ENCODE measurements around the gene OR11A1.

OR11A1 gene, protein sequence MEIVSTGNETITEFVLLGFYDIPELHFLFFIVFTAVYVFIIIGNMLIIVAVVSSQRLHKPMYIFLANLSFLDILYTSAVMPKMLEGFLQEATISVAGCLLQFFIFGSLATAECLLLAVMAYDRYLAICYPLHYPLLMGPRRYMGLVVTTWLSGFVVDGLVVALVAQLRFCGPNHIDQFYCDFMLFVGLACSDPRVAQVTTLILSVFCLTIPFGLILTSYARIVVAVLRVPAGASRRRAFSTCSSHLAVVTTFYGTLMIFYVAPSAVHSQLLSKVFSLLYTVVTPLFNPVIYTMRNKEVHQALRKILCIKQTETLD

DNA sequence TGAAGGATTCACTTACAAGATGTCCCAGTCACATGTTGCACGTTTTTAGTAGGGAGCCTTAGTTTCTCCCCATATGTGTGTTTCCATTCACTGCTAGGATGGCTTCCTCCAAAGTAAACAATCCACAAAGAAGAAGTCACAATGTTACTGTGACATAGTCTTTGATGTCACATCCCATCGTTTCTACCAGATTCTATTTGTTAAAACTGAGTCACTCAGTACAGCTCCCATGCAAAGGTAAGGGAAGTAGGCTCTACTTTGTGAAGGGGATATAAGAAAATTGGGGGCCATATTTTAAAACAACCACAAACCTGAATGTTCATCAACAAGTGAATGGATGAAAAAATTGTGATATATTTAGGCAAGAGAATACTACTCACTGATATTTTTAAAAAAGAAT is at the start of gene OR11A1, which contains the start of gene OR2H1:
TSS of gene OR11A1 (minus strand) at position 101 of the 400 bp plus-strand sequence. CDS start 29,430 bp downstream, outside the sequence.
TSS of gene OR2H1 (plus strand) at position 185 of the 400 bp plus-strand sequence. CDS start 4,615 bp downstream, outside the sequence.
- Histone ChIP-seq H3K4me1 (ENCODE audit: control insufficient read depth, insufficient read depth, low read length) (no peaks in the 10 kb centered on the region), H3K27ac (ENCODE audit: low read depth, low read length) (no peak within 1 kb of the TSS), H3K27me3 (ENCODE audit: control insufficient read depth, insufficient read depth, low read length) (no peaks in the 10 kb centered on the region), H3K4me3 (ENCODE audit: low read depth, low read length) (no peak within 1 kb of the TSS), H3K9ac (ENCODE audit: low read length) (no peak within 1 kb of the TSS), H3K9me3 (ENCODE audit: control insufficient read depth, insufficient read depth, low read depth, low read length) (no peaks in the 10 kb centered on the region), H3K36me3 (ENCODE audit: control insufficient read depth, insufficient read depth, low read length) (no peaks in the 10 kb centered on the region)

- Histone ChIP-seq H3K4me3 (ENCODE audit: low read depth, low read length) (no peak overlapping the region), H3K27ac (ENCODE audit: low read depth, low read length) (no peak overlapping the region), H3K27me3 (ENCODE audit: control insufficient read depth, insufficient read depth, low read length) (no peaks in the 10 kb centered on the region), H3K36me3 (ENCODE audit: control insufficient read depth, insufficient read depth, low read length) (no peaks in the 10 kb centered on the region), H3K4me1 (ENCODE audit: control insufficient read depth, insufficient read depth, low read length) (peaks cover 3% of the 10 kb centered on the region; the same call in 1 of the 2 replicates), H3K9ac (ENCODE audit: low read length) (no peak overlapping the region), H3K9me3 (ENCODE audit: control insufficient read depth, insufficient read depth, low read depth, low read length) (no peaks in the 10 kb centered on the region)
Observed at GRCh38 chr6:29506446-29507067, 49.7 kb upstream of the OR11A1 start.

DNA sequence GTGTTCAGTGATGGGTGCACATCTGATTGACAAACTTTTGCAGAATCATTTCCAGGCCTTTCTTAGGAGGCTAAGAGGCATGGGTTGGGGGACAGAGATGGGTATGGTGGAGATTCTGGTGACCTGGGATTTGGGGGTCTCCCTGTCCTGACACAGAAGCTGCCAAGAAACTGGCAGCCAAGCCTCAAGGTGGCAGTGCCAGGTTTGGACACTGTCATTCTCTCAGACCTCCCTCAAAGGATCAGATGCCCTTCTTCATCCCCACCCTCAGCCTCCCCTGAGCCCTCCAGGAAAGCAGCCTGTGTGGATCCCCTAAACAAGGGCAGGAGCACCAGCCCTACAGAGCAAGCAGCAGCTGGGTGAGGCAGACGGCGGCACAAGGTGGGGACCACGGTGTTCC is 48.9 kb upstream of the OR11A1 start:
- Histone ChIP-seq H3K36me3 (ENCODE audit: control insufficient read depth, insufficient read depth, low read length) (no peaks in the 10 kb centered on the region), H3K9me3 (ENCODE audit: control insufficient read depth, insufficient read depth, low read depth, low read length) (no peaks in the 10 kb centered on the region), H3K9ac (ENCODE audit: low read length) (no peak overlapping the region), H3K27me3 (ENCODE audit: control insufficient read depth, insufficient read depth, low read length) (no peaks in the 10 kb centered on the region), H3K27ac (ENCODE audit: low read depth, low read length) (no peak overlapping the region), H3K4me1 (ENCODE audit: control insufficient read depth, insufficient read depth, low read length) (peaks cover 3% of the 10 kb centered on the region; the same call in 1 of the 2 replicates), H3K4me3 (ENCODE audit: low read depth, low read length) (no peak overlapping the region)

DNA sequence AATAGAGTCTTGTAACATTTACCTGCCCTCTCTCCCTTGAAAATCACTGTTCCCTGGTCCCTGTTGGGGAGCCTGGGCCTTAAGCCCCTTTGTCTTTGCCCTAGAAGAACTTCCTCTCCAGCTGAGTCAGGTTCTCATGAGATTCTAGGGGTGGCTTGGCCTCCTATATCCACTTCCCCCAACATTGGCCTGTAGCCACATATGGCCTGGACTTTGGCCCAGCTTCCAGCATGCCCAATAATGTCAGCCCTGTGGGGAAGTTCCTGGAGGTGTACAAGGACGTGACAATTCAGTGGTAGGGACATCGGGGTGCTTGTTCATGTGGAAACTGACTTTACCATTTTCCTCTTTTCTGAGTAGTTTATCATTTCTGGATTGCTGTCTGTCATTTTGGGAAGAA is 48.1 kb upstream of the OR11A1 start:
- Histone ChIP-seq H3K27me3 (ENCODE audit: control insufficient read depth, insufficient read depth, low read length) (no peaks in the 10 kb centered on the region), H3K9me3 (ENCODE audit: control insufficient read depth, insufficient read depth, low read depth, low read length) (no peaks in the 10 kb centered on the region), H3K4me1 (ENCODE audit: control insufficient read depth, insufficient read depth, low read length) (no peaks in the 10 kb centered on the region), H3K36me3 (ENCODE audit: control insufficient read depth, insufficient read depth, low read length) (no peaks in the 10 kb centered on the region), H3K9ac (ENCODE audit: low read length) (no peak overlapping the region), H3K4me3 (ENCODE audit: low read depth, low read length) (no peak overlapping the region), H3K27ac (ENCODE audit: low read depth, low read length) (no peak overlapping the region)

DNA sequence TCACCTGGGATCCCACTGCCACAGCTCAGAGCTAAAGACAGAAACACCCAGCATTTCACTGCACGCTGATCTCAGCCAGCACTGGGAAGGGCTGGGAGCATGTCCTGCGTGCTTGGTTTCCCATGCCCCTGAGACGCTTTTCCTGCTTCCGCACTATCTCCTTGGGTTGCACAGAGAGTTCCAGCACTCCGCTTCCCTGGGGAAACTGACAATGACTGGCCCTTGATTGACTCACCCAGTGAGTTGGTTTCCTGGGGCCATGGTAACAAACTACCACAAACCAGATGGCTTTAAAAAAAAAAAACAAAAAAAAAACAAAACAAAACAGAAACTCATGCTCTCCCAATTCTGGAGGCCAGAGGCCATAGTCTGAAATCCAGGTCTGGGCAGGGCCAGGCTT is 45.7 kb upstream of the OR11A1 start:
- H3K9ac ChIP-seq (ENCODE audit: low read length) = no peak overlapping the region
- no peaks in the 10 kb centered on the region for H3K27me3 ChIP-seq (ENCODE audit: control insufficient read depth, insufficient read depth, low read length)
- no peaks in the 10 kb centered on the region for H3K36me3 ChIP-seq (ENCODE audit: control insufficient read depth, insufficient read depth, low read length)
- no peak overlapping the region for H3K4me3 ChIP-seq (ENCODE audit: low read depth, low read length)
- H3K4me1 ChIP-seq (ENCODE audit: control insufficient read depth, insufficient read depth, low read length) = no peaks in the 10 kb centered on the region
- no peaks in the 10 kb centered on the region for H3K9me3 ChIP-seq (ENCODE audit: control insufficient read depth, insufficient read depth, low read depth, low read length)
- H3K27ac ChIP-seq (ENCODE audit: low read depth, low read length) = no peak overlapping the region

GRCh38 chr6:29502181-29502580 is 45.3 kb upstream of the OR11A1 start:
- H3K27ac ChIP-seq (ENCODE audit: low read depth, low read length) = no peak overlapping the region
- H3K9me3 ChIP-seq (ENCODE audit: control insufficient read depth, insufficient read depth, low read depth, low read length) = no peaks in the 10 kb centered on the region
- H3K9ac ChIP-seq (ENCODE audit: low read length) = no peak overlapping the region
- no peaks in the 10 kb centered on the region for H3K27me3 ChIP-seq (ENCODE audit: control insufficient read depth, insufficient read depth, low read length)
- H3K4me1 ChIP-seq (ENCODE audit: control insufficient read depth, insufficient read depth, low read length) = no peaks in the 10 kb centered on the region
- H3K4me3 ChIP-seq (ENCODE audit: low read depth, low read length) = no peak overlapping the region
- H3K36me3 ChIP-seq (ENCODE audit: control insufficient read depth, insufficient read depth, low read length) = no peaks in the 10 kb centered on the region

GRCh38 chr6:29501106-29501505 is 44.2 kb upstream of the OR11A1 start:
- H3K9ac ChIP-seq (ENCODE audit: low read length) = no peak overlapping the region
- H3K9me3 ChIP-seq (ENCODE audit: control insufficient read depth, insufficient read depth, low read depth, low read length) = no peaks in the 10 kb centered on the region
- H3K36me3 ChIP-seq (ENCODE audit: control insufficient read depth, insufficient read depth, low read length) = no peaks in the 10 kb centered on the region
- no peaks in the 10 kb centered on the region for H3K27me3 ChIP-seq (ENCODE audit: control insufficient read depth, insufficient read depth, low read length)
- no peak overlapping the region for H3K4me3 ChIP-seq (ENCODE audit: low read depth, low read length)
- no peaks in the 10 kb centered on the region for H3K4me1 ChIP-seq (ENCODE audit: control insufficient read depth, insufficient read depth, low read length)
- H3K27ac ChIP-seq (ENCODE audit: low read depth, low read length) = no peak overlapping the region

DNA sequence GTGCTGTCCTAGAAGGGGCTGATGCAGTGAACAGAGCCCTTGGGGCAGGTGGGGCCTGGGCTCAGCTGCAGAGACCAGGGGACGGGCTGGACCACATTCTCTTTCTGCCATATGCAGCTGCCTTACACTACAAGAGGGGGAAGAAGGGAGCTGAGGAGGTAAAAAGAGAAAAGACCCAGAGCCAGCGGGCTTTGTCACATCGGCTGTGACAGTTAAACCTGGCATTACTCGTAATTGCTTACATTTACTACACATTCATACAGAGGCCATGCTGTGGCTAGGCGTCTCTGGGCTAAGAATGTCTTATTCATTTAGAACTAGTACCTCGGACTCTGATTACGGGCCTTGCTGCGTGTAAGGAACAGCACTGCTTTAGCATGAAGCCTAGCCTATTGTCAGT is 43.7 kb upstream of the OR11A1 start:
- Histone ChIP-seq H3K27ac (ENCODE audit: low read depth, low read length) (no peak overlapping the region), H3K4me3 (ENCODE audit: low read depth, low read length) (no peak overlapping the region), H3K9me3 (ENCODE audit: control insufficient read depth, insufficient read depth, low read depth, low read length) (no peaks in the 10 kb centered on the region), H3K27me3 (ENCODE audit: control insufficient read depth, insufficient read depth, low read length) (no peaks in the 10 kb centered on the region), H3K4me1 (ENCODE audit: control insufficient read depth, insufficient read depth, low read length) (no peaks in the 10 kb centered on the region), H3K9ac (ENCODE audit: low read length) (no peak overlapping the region), H3K36me3 (ENCODE audit: control insufficient read depth, insufficient read depth, low read length) (no peaks in the 10 kb centered on the region)

- Histone ChIP-seq H3K4me3 (ENCODE audit: low read depth, low read length) (no peak overlapping the region), H3K36me3 (ENCODE audit: control insufficient read depth, insufficient read depth, low read length) (no peaks in the 10 kb centered on the region), H3K9ac (ENCODE audit: low read length) (no peak overlapping the region), H3K27me3 (ENCODE audit: control insufficient read depth, insufficient read depth, low read length) (no peaks in the 10 kb centered on the region), H3K4me1 (ENCODE audit: control insufficient read depth, insufficient read depth, low read length) (no peaks in the 10 kb centered on the region), H3K27ac (ENCODE audit: low read depth, low read length) (no peak overlapping the region), H3K9me3 (ENCODE audit: control insufficient read depth, insufficient read depth, low read depth, low read length) (no peaks in the 10 kb centered on the region)
Observed at GRCh38 chr6:29499704-29500103, 42.8 kb upstream of the OR11A1 start.

GRCh38 chr6:29496961-29497360 is 40.1 kb upstream of the OR11A1 start:
- Histone ChIP-seq H3K4me1 (ENCODE audit: control insufficient read depth, insufficient read depth, low read length) (no peaks in the 10 kb centered on the region), H3K4me3 (ENCODE audit: low read depth, low read length) (no peak overlapping the region), H3K27ac (ENCODE audit: low read depth, low read length) (no peak overlapping the region), H3K9me3 (ENCODE audit: control insufficient read depth, insufficient read depth, low read depth, low read length) (no peaks in the 10 kb centered on the region), H3K27me3 (ENCODE audit: control insufficient read depth, insufficient read depth, low read length) (no peaks in the 10 kb centered on the region), H3K36me3 (ENCODE audit: control insufficient read depth, insufficient read depth, low read length) (no peaks in the 10 kb centered on the region), H3K9ac (ENCODE audit: low read length) (no peak overlapping the region)

GRCh38 chr6:29495571-29495970 is 38.7 kb upstream of the OR11A1 start:
- H3K27me3 ChIP-seq (ENCODE audit: control insufficient read depth, insufficient read depth, low read length) = no peaks in the 10 kb centered on the region
- H3K4me1 ChIP-seq (ENCODE audit: control insufficient read depth, insufficient read depth, low read length) = no peaks in the 10 kb centered on the region
- H3K36me3 ChIP-seq (ENCODE audit: control insufficient read depth, insufficient read depth, low read length) = no peaks in the 10 kb centered on the region
- no peak overlapping the region for H3K4me3 ChIP-seq (ENCODE audit: low read depth, low read length)
- peaks cover 2% of the 10 kb centered on the region; the same call in 1 of the 2 replicates for H3K9me3 ChIP-seq (ENCODE audit: control insufficient read depth, insufficient read depth, low read depth, low read length)
- no peak overlapping the region for H3K27ac ChIP-seq (ENCODE audit: low read depth, low read length)
- no peak overlapping the region for H3K9ac ChIP-seq (ENCODE audit: low read length)

Data from HUES6 (cell line).